GM18505 (cell line): ENCODE data around the gene PCDH9.

Source experiments
- ATAC-seq: cut with Tn5 transposase; IDR thresholded peaks from one replicate; pipeline ENCODE4 v1.9.1; 2021; ENCODE audit not compliant: unreplicated experiment
- POLR2A ChIP-seq: IDR thresholded peaks from 4 replicates; pipeline ENCODE4 v1.6.1; 2011; ENCODE audit warnings: borderline replicate concordance; ENCODE audit not compliant: insufficient read depth, insufficient read length; ENCODE audit errors: extremely low read depth

The PCDH9 gene

GRCh38 chr13:66349966-66350365, 880.2 kb downstream of the PCDH9 start:
- no peak for ATAC-seq
- no peak for TF ChIP-seq POLR2A

- ATAC-seq = no peak
- no peak for TF ChIP-seq POLR2A
Observed at GRCh38 chr13:66348745-66349690, 881.1 kb downstream of the PCDH9 start.

- no peak for TF ChIP-seq POLR2A
- no peak for ATAC-seq
Observed at GRCh38 chr13:66347486-66348117, 882.5 kb downstream of the PCDH9 start.

GRCh38 chr13:66345971-66346370, 884.2 kb downstream of the PCDH9 start:
- ATAC-seq = no peak
- TF ChIP-seq POLR2A = no peak

- ATAC-seq = no peak
- TF ChIP-seq POLR2A = no peak
Observed at GRCh38 chr13:66345518-66345810, 884.7 kb downstream of the PCDH9 start.

GRCh38 chr13:66344805-66345517, 885.2 kb downstream of the PCDH9 start:
- no peak for ATAC-seq
- no peak for TF ChIP-seq POLR2A

GRCh38 chr13:66343224-66343828, 886.8 kb downstream of the PCDH9 start:
- ATAC-seq = no peak
- TF ChIP-seq POLR2A = no peak

- no peak for TF ChIP-seq POLR2A
Observed at GRCh38 chr13:66341635-66342377, 888.3 kb downstream of the PCDH9 start.

GRCh38 chr13:66339214-66339613, 890.9 kb downstream of the PCDH9 start:
- no peak for TF ChIP-seq POLR2A
- ATAC-seq = no peak

More at GRCh38 chr13:66341635-66342377, 888.3 kb downstream of the PCDH9 start:
- ATAC-seq = no peak

- ATAC-seq = no peak
- TF ChIP-seq POLR2A = no peak
Observed at GRCh38 chr13:66338542-66338941, 891.6 kb downstream of the PCDH9 start.

- ATAC-seq = no peak
- TF ChIP-seq POLR2A = no peak
Observed at GRCh38 chr13:66335626-66336025, 894.5 kb downstream of the PCDH9 start.

- no peak for TF ChIP-seq POLR2A
- ATAC-seq = no peak
Observed at GRCh38 chr13:66329988-66330451, 900.1 kb downstream of the PCDH9 start.
